ENCODE results near the gene DLL4.
"Not testable (repeated sequence)": the region's sequence is repeated elsewhere in the genome, so short reads cannot be mapped to it uniquely, and the experiment has no call there.

Gene DLL4

GRCh38 chr15:40941528-40942336 is 12.6 kb downstream of the DLL4 start:
- DNase-seq (ENCODE audit: low spot score): peak; percentile 91

- no peak for DNase-seq (ENCODE audit: low spot score)
These were observed 13.3 kb downstream of the DLL4 start for GRCh38 chr15:40942337-40942854.

GRCh38 chr15:40942878-40943277 is 13.7 kb downstream of the DLL4 start:
- no peak for DNase-seq (ENCODE audit: low spot score)

- no peak for DNase-seq (ENCODE audit: low spot score)
These were observed 14.7 kb downstream of the DLL4 start for GRCh38 chr15:40943764-40944365.

- no peak for DNase-seq (ENCODE audit: low spot score)
These were observed 15.6 kb downstream of the DLL4 start for GRCh38 chr15:40944510-40945296.

- no peak for DNase-seq (ENCODE audit: low spot score)
These were observed 19.8 kb downstream of the DLL4 start for GRCh38 chr15:40948706-40949473.

GRCh38 chr15:40949756-40950207 is 20.6 kb downstream of the DLL4 start:
- DNase-seq (ENCODE audit: low spot score): no peak

- no peak for DNase-seq (ENCODE audit: low spot score)
These were observed 22.6 kb downstream of the DLL4 start for GRCh38 chr15:40951764-40952163.

GRCh38 chr15:40952301-40952900 is 23.3 kb downstream of the DLL4 start:
- DNase-seq (ENCODE audit: low spot score): no peak

- DNase-seq (ENCODE audit: low spot score): peak; percentile 96
These were observed 24.0 kb downstream of the DLL4 start, which contains the start of gene CHAC1 for GRCh38 chr15:40952901-40953712. CHAC1 (plus strand) TSS chr15:40953471; CDS start chr15:40953584, 113 bp downstream.

GRCh38 chr15:40953713-40954074 is 24.6 kb downstream of the DLL4 start:
- DNase-seq (ENCODE audit: low spot score): no peak

- DNase-seq (ENCODE audit: low spot score): not testable (repeated sequence)
These were observed 25.2 kb downstream of the DLL4 start for GRCh38 chr15:40954158-40954848.

- no peak for DNase-seq (ENCODE audit: low spot score)
These were observed 26.2 kb downstream of the DLL4 start for GRCh38 chr15:40955141-40955903.

GRCh38 chr15:40955930-40956540 is 26.9 kb downstream of the DLL4 start:
- DNase-seq (ENCODE audit: low spot score): no peak

GRCh38 chr15:40956541-40956982 is 27.4 kb downstream of the DLL4 start:
- no peak for DNase-seq (ENCODE audit: low spot score)

GRCh38 chr15:40957041-40957555 is 28.0 kb downstream of the DLL4 start:
- DNase-seq (ENCODE audit: low spot score): no peak

- no peak for DNase-seq (ENCODE audit: low spot score)
These were observed 28.5 kb downstream of the DLL4 start for GRCh38 chr15:40957581-40958051.

GRCh38 chr15:40958146-40958545 is 29.0 kb downstream of the DLL4 start:
- no peak for DNase-seq (ENCODE audit: low spot score)
